ENCODE measurements around the gene F10.
"Not testable (repeated sequence)": the region's sequence is repeated elsewhere in the genome, so short reads cannot be mapped to it uniquely, and the experiment has no call there.

DNA sequence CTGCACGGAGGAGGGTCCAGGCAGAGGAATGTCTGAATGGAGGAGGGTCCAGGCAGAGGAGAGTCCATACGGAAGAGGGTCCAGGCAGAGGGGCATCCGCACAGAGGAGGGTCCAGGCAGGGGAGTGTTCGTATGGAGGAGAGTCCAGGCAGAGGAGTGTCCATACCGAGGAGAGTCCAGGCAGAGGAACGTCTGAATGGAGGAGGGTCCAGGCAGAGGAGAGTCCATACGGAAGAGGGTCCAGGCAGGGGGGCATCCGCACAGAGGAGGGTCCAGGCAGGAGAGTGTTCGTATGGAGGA is 42.9 kb upstream of the F10 start:
- TF ChIP-seq, protein P1, sequence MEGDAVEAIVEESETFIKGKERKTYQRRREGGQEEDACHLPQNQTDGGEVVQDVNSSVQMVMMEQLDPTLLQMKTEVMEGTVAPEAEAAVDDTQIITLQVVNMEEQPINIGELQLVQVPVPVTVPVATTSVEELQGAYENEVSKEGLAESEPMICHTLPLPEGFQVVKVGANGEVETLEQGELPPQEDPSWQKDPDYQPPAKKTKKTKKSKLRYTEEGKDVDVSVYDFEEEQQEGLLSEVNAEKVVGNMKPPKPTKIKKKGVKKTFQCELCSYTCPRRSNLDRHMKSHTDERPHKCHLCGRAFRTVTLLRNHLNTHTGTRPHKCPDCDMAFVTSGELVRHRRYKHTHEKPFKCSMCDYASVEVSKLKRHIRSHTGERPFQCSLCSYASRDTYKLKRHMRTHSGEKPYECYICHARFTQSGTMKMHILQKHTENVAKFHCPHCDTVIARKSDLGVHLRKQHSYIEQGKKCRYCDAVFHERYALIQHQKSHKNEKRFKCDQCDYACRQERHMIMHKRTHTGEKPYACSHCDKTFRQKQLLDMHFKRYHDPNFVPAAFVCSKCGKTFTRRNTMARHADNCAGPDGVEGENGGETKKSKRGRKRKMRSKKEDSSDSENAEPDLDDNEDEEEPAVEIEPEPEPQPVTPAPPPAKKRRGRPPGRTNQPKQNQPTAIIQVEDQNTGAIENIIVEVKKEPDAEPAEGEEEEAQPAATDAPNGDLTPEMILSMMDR (IDR thresholded peaks at IDR 0.05 in 8 of 11, conservative IDR thresholded peaks at IDR 0.05 in 3 of 11) = not testable (repeated sequence)
- not testable (repeated sequence) for TF ChIP-seq POLR2AphosphoS5 (IDR thresholded peaks at IDR 0.05)
